GM12865 (cell line): Measurements from ENCODE around the gene CRIP2.

ENCODE experiments used
- DNase-seq: peaks from one replicate; pipeline ENCODE4 v3.0.0; 2010; ENCODE audit warnings: low read depth
- H3K4me3 ChIP-seq: 2 replicates; pipeline ENCODE4 v1.5.1; 2011; ENCODE audit warnings: mild to moderate bottlenecking, low read depth, low read length, control low read depth
- TF ChIP-seq, protein P1 (sequence below): IDR thresholded peaks from 2 replicates; pipeline ENCODE4 v1.5.1; 2011; ENCODE audit warnings: low read length, control low read depth, low read depth, inconsistent platforms; ENCODE audit not compliant: insufficient read depth; ENCODE audit errors: missing control alignments

The CRIP2 gene

DNA sequence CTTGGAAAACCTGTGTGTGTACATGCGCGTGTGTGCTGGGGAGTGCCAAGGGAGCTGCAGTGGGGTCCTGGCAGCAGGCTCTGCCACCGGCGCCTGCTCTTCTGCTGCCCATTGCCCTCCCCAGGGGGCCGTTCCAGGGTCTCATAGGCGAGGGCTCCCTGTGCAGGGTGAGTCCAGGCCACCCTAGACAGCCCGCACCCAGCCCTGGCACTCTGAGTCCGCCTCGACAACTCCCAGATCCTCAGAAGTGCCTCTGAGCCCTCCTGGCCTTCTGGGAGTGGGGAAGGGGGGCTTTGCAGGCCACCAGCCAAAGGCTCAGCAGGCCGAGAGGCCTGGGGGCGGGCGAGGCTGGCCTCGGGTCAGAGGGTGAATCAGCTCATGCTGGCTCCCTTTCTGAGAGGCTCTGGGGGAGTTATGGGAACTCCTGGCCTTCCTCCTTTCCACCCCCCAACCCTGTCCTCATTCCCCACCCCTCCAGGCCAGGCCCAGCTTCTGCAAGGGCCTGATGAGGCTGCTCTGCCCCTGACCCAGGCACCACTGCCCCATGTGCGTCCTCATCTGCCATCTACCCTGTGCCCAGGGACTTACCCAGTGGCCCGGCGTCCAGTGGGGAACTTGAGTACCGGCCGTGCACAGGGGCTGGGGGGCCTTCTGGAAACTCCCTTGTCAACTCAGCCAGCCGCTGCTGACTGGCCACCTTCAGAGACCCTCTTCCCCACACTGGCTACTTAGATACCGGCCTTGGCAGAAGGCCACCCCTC lies 14.3 kb downstream of the CRIP2 start:
- TF ChIP-seq, protein P1, sequence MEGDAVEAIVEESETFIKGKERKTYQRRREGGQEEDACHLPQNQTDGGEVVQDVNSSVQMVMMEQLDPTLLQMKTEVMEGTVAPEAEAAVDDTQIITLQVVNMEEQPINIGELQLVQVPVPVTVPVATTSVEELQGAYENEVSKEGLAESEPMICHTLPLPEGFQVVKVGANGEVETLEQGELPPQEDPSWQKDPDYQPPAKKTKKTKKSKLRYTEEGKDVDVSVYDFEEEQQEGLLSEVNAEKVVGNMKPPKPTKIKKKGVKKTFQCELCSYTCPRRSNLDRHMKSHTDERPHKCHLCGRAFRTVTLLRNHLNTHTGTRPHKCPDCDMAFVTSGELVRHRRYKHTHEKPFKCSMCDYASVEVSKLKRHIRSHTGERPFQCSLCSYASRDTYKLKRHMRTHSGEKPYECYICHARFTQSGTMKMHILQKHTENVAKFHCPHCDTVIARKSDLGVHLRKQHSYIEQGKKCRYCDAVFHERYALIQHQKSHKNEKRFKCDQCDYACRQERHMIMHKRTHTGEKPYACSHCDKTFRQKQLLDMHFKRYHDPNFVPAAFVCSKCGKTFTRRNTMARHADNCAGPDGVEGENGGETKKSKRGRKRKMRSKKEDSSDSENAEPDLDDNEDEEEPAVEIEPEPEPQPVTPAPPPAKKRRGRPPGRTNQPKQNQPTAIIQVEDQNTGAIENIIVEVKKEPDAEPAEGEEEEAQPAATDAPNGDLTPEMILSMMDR, result no peak
- H3K4me3 ChIP-seq, result peak overlapping the region; percentile 88
- DNase-seq, result no peak

DNA sequence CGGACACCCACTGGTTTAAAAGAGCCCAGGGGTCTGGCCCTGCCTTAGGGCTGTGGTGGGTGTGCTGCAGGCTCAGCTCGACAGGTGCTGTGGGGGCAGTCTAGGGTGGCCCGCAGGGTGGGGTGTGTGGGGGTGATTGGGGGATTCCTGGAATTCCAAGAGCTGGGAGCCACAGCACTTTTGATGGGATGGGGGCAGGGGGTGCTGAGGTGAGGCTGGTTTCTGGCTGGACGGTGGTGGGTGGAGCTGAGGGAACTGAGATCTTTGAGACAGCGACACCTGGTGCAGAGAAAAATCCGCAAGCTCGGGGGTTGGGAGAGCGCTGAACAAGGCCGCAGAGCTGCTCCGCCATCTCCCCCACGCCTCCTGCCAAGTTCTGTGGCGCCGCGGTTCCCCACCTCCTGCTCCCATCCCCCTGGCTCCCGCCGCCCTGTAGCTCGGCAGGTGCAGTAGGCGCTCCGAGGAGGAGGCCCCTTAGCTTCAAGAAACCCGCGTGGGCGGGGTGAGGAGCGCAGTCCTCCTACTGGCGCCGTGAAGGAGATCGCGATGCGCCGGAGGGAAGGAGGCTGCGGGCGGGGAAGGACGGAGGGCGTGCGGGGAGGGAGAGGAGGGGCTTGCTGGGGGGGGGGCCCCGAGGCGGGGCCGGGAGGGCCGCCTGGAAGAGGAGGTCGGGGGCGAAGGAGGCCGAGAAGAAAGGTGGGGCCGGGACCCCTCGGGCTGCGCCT lies 15.1 kb downstream of the CRIP2 start:
- TF ChIP-seq, protein P1, result peak; percentile 72
- peak; percentile 93 for DNase-seq

DNA sequence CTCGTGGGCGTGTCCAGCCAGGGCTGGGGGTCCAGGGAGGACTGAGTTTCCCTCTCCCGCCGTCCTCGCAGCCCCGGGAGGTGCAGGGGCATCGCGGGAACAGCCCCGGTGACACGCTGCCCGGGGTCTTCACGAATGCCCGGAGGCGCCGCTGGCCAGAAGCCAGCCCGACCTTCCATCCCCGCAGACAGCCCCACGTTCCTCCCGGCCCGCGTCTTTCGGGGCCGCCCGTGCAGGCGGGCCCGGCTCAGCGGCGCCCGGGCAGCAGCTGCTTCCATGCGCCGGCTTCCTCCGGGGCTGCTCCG lies 15.6 kb downstream of the CRIP2 start:
- H3K4me3 ChIP-seq, result peak overlapping the region; percentile 88
- TF ChIP-seq, protein P1, result no peak
- no peak for DNase-seq

More for the DNA sequence above, 15.1 kb downstream of the CRIP2 start:
- peak overlapping the region; percentile 88 for H3K4me3 ChIP-seq

DNA sequence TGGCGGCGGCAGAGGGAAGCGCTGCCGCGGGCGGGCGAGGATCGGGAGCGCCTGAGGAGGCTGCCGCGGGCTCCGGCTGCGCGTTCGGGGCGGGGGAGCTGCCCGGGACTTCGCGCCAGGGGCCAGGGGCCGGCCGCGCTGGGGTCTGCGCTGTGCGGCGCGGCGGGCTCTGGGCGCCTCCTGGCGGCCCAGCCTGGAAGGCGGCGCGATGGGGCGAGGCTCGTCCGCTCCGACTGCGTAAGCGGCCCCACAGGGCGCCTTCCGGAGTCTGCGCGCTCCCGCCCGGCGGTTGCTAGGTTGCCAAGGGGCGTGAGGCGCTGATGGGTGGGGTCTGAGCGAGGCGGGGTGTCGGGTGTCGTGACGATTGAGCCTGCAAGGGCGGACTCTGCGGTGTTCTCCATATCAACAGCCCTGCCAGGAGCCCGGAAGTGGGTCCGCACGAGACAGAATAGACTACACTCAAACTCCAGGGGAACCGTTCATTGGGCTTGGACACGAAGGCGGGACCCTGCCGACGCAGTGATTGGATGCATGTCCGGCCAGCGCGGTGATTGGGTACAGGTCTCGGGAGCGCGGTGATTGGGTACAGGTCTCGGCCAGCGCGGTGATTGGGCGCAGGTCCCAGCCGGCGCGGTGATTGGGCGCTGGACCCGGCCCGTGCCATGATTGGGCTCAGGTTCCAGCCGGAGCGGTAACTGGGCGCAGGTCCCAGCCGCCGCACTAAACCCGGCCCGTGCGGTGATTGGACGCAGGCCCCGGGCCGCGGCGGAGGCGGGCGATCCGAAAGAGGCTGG lies 16.1 kb downstream of the CRIP2 start, which contains the start of gene TEDC1:
TSS of gene TEDC1 (plus strand) at position 675 of the 794 bp plus-strand sequence. CDS start 130 bp downstream, outside the sequence.
- DNase-seq, result peak; percentile 100
- peak within 1 kb of the TSS; percentile 88 for H3K4me3 ChIP-seq
- TF ChIP-seq, protein P1, result peak; percentile 87

DNA sequence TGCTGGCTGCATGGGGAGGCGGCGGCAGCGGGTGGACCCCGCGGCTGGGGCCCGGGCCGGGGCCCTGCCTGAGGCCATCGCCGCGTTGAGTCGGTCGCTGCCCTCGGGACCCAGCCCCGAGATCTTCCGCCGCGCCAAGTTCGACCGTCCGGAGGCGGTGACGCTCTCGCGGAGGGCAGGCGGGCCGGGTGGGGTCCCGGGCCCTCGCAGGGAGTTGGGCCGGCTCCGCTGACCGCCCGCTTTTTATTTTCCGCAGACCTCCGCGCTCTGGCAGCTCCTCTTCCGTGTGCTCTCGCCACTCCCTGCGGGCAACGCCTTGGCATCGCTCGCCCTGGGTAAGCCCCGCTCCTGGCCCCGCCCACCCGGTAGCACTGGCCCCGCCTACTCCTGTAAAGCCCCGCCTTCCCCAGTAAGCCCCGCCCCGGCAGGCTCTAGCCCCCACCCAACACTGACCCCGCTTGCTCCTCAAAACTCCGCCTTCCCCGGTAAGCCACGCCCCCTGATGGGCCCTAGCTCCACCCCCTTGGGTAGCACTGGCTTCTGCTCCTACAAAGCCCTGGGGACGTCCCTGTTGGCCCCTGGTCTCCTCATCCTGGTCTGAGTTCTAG lies 16.8 kb downstream of the CRIP2 start:
- TF ChIP-seq, protein P1, result no peak
- peak overlapping the region; percentile 75 for H3K4me3 ChIP-seq
- peak; percentile 91 for DNase-seq
